ENCODE measurements around the gene MMAB.

The MMAB gene

GRCh38 chr12:109586385-109587296 lies 13.3 kb upstream of the MMAB start:
- no peak for DNase-seq (ENCODE audit: low read depth in 2 of 2, low spot score in 1 of 2)

DNA sequence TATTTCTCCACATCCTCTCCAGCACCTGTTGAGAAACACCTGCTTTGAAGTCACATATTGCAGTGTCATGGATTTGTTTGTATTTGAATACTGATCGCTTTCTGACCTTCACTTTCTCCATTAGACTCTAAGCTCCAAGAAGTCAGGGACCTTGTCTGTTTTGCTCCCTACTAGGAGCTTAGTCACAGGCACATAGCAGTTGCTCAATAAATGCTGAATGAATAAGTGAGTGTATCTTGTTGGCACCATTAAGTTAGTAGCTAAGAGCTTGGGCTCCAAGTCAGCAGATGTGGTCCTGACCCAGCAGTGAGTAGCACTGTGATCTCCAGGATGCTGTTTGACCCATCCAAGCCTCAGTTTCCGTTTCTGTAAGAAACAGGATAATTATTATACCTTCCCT lies 10.4 kb upstream of the MMAB start:
- no peak for DNase-seq (ENCODE audit: low read depth in 2 of 2, low spot score in 1 of 2)

DNA sequence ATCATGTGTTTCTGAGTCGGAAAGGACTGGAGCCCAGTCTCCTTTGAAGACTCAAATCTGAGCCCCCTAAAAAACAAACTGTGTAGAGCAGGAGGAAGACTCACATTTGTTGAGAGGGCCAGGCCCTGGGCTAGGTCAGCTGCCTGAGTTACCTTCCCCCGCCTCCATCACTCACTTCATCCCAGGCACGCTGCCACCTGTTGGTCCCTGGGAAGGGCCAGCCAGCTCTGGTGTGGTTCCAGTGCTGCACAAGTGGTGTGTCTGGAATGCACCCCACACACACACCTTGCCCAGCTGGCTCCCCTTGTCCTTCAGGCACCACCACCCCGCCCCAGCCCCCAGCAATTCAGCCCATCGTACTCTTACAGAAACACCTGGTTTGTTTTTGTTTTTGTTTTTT lies 9.3 kb upstream of the MMAB start:
- DNase-seq (ENCODE audit: low read depth in 2 of 2, low spot score in 1 of 2): no peak

DNA sequence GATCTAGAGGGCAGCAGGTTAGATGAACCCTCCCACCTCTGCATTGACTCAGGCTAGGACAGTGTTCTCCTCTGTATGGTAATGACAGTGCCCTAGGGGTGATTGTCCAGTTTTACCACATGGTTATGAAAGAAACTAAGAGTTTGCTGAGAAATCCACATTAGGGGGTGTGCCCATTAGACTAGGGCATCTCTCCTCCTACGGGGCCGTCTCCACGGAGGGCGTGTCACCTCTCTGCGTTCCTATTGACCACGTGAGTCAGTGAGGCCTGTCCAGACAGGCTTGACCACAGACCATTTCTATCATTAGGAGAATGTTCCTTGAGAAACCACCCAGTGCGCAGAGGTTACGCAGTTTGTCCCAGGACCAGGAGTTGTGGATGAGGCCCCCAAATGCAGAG lies 8.6 kb upstream of the MMAB start:
- DNase-seq (ENCODE audit: low read depth in 2 of 2, low spot score in 1 of 2): no peak

DNA sequence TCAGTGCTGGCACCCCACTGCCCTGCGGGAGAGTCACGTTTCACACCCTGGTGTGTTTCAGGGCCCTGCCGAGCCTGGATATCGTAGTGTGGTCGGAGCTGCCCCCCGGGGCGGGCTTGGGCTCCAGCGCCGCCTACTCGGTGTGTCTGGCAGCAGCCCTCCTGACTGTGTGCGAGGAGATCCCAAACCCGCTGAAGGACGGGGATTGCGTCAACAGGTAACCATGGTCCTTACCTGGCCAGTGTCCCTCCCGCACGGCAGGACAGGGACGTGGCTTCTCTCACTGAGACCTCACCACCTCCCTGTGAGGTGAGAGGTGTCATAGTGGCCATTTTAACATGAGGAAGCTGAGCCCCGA lies 8.0 kb upstream of the MMAB start:
- DNase-seq (ENCODE audit: low read depth in 2 of 2, low spot score in 1 of 2): no peak

DNA sequence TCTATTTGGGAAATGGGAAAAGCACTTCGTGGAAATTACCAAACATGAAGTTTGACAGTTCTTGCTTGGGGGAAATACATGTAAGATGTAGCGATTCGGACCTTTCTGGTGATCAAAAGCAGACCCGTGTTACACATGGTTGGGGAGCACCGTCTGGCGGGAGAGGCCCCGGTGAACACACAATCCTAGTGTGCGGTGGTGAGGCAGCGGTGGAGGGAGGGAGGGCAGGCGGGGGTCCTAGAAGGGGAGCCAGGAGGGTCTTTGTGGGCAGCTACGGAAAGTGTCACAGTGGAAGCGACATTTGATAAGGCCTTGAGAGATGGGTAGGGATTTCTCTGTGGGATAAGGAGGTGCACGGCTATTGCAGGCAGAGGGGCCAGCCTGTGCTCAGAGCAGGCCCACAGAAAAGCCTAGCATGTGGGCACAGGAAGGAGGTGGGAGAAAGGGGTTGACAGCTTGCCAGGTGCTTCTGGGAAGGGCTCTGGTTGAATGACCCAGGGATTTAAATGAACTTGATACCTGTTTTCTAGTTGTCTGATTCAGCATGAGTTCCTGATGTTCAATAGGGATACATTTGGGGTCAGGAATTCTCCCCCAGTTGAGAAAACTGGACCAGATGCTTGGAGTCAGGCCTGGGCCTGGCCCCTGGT lies 7.5 kb upstream of the MMAB start:
- DNase-seq (ENCODE audit: low read depth in 2 of 2, low spot score in 1 of 2): no peak

DNA sequence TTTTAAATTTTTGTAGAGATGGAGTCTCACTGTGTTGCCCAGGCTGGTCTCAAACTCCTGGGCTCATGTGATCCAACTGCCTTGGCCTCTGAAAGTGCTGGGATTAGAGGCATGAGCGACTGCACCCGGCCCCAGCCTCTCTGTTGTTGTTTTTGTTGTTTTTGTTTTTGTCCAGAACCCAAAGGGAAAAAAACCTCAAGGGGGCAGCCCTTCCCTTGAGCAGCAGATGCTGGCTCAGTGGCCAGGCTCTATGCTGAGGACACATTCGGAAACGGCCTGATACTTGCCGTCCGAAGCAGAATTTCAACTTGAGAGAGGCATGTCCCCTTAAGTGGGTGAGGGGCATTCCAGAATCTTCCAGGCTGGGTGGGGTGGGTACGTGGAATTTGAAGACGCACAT lies 7.0 kb upstream of the MMAB start:
- no peak for DNase-seq (ENCODE audit: low read depth in 2 of 2, low spot score in 1 of 2)

GRCh38 chr12:109579639-109580038 lies 6.3 kb upstream of the MMAB start:
- no peak for DNase-seq (ENCODE audit: low read depth in 2 of 2, low spot score in 1 of 2)

GRCh38 chr12:109578330-109578927 lies 5.1 kb upstream of the MMAB start:
- no peak for DNase-seq (ENCODE audit: low read depth in 2 of 2, low spot score in 1 of 2)

DNA sequence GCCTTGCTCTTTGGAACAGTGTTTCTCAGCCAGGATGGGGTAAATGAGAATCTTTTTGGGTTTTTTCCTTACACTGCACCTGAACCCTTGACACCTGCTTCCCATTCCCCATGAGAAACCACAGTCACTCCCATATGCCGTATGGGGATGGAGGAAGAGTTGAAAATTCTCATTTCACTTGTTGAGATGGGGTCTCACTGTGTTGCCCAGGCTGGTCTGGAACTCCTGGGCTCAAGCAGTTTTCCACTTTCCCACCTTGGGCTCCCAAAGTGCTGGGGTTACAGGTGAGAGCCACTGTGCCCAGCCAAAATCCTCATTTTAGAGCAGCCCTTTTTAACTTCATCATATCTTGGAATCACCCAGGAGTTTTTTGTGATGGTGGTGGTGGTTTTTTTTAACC lies 4.0 kb upstream of the MMAB start:
- no peak for DNase-seq (ENCODE audit: low read depth in 2 of 2, low spot score in 1 of 2)

GRCh38 chr12:109575683-109576082 lies 2.4 kb upstream of the MMAB start:
- DNase-seq (ENCODE audit: low read depth in 2 of 2, low spot score in 1 of 2): no peak

GRCh38 chr12:109573914-109574244 lies 575 bp upstream of the MMAB start:
- DNase-seq (ENCODE audit: low read depth in 2 of 2, low spot score in 1 of 2): no peak

- DNase-seq (ENCODE audit: low read depth in 2 of 2, low spot score in 1 of 2): no peak
Observed at GRCh38 chr12:109572506-109572845, 828 bp downstream of the MMAB start.

- no peak for DNase-seq (ENCODE audit: low read depth in 2 of 2, low spot score in 1 of 2)
Observed at GRCh38 chr12:109571773-109572505, 1.4 kb downstream of the MMAB start.

DNA sequence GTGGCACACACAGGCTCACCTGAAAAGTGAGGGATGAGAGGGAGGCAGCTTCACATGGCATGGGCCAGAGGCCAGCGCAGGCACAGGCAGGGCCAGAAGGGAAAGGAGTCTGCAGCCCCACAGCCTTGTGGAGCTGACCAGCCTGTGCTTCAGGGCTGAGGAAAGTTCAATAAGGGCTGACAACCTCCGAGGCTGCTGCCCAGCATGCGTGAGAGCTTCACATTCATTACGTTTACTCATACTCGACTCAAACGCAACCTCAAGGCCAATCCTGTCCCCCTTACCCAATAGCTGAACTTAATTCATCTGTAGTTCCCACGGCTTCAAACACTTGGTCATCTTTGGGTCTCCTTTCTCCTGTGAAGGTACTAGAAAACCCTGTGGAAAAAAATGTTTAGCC lies 4.8 kb downstream of the MMAB start:
- DNase-seq (ENCODE audit: low read depth in 2 of 2, low spot score in 1 of 2): no peak

DNA sequence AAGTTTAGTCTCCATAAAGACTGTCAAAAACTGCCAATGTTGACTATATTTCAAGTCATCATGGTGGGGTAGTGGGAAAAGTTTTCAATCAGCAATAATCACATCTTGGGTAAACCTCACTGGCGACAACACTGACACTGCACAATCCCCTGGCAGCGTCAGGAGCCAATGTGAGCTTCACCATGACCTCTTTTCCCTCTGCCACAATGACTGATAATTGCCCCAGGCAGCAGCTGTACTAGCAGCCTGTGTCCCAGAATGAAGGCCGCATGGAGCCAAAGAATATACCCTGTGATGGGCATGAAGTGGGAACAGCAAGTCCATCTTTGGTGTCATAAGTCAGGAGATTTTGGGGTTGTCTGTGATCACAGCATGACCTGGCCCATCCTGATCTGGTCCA lies 5.3 kb downstream of the MMAB start:
- no peak for DNase-seq (ENCODE audit: low read depth in 2 of 2, low spot score in 1 of 2)

DNA sequence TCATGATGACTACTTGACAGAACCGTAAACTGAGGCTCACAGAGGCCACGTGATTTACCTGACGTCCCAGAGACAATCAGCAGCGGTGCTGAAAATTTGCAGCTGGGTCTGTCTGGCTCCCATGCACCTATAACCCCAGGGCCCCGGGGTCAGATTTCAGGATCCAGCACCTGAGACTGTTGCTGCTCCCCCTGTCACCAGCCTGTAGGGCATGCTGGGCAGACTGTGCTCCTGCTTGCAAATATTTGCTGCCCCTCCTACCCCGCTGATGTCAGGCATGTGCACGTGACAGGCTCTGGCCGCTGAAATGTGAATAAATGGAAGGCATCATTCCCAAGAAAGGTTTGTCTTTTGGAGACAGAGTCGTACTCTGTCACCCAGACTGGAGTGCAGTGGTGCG lies 6.0 kb downstream of the MMAB start:
- no peak for DNase-seq (ENCODE audit: low read depth in 2 of 2, low spot score in 1 of 2)

GRCh38 chr12:109566424-109566823 lies 6.9 kb downstream of the MMAB start:
- no peak for DNase-seq (ENCODE audit: low read depth in 2 of 2, low spot score in 1 of 2)

DNA sequence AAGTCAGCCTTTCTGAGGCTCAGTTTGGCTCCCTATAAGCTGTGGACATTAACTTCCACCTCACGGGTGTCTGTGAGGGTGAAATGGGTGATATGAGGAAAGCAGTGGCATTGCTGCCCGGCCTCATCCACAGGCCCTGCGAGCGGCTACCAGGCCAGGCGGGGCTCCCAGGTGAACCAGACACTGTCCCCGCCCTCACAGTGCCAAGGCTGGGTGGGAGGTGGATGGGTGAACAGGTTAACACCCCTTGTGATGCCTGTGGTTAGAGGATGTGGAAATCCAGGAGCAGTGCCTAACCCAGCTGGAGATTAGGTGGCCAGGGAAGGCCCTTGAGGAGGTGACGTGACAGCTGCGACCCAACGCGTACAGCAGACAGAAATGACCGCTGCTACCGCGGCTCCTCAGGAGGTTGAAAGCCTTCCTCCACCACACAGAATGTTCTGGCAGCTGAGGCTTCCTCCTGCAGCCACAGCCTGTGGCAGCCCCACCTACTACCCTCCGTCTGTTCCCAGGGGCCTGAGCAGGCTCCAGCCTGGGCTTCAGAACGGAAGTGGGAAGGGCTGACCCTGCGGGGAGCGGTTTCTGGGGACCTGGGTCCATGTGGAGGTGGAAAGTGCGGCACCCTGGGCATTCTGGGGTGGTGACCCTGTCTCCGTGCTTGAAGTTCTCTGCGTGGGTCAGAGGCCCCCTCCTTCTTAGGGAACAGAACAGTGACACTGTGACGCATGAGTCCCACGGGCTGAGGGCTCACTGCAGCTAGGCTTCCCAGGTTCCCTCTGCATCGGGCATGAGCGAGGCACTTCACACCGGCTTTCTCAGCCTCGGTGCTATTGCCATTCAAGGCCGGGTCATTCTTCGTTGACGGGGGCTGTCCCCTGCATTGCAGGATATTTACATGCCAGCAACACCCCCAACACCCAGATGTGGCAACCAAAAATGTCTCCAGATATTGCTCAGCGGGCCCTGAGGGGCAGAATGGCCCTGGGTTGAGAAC lies 9.7 kb downstream of the MMAB start:
- no peak for DNase-seq (ENCODE audit: low read depth in 2 of 2, low spot score in 1 of 2)

DNA sequence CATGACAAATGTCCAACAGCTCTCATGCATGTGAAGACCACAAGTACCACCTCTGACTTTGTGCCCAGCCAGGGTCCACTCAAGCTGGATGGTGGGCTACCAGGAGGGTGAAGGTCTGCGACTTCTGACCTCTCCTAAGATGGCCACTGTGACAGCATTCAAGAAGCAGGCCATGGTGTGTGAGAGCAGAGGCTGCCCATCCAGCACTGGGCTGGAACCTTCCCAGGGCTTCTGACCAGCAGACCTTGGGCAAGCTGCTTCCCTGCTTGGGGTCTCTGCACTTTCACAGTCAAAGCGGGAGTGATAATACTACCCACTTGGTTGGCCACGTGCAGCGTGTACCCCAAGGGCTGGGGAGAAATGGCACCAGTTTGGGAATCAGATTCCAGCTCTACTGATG lies 10.4 kb downstream of the MMAB start:
- no peak for DNase-seq (ENCODE audit: low read depth in 2 of 2, low spot score in 1 of 2)

- DNase-seq (ENCODE audit: low read depth in 2 of 2, low spot score in 1 of 2): no peak
Observed at GRCh38 chr12:109561711-109562030, 11.6 kb downstream of the MMAB start.

Measured in stimulated activated CD8-positive, alpha-beta memory T cell treated with anti-CD3 and anti-CD28 coated beads, Interleukin-4, amount 100 ng/mL, for 1 hour (primary cell).